Activated naive CD8-positive, alpha-beta T cell treated with anti-CD3 and anti-CD28 coated beads for 36 hours (primary cell): ENCODE measurements around the gene STAT5B. TPM values are rescaled to one million over a fixed set of nuclear protein-coding genes. Genes with fewer than 3 reads are reported as not detected.

Experiments used
- DNase-seq: peaks from one replicate; pipeline ENCODE4 v3.0.0; 2021
- H3K27ac Mint-ChIP-seq: one replicate; pipeline ENCODE4 v1.8.0; 2022; ENCODE audit warnings: mild to moderate bottlenecking, moderate library complexity, mixed read lengths
- H3K27me3 Mint-ChIP-seq: one replicate; pipeline ENCODE4 v1.8.0; 2022; ENCODE audit warnings: mild to moderate bottlenecking, mixed read lengths
- H3K36me3 Mint-ChIP-seq: one replicate; pipeline ENCODE4 v1.8.0; 2021; ENCODE audit warnings: mild to moderate bottlenecking, mixed read lengths
- H3K4me1 Mint-ChIP-seq: one replicate; pipeline ENCODE4 v1.8.0; 2021; ENCODE audit warnings: mixed read lengths
- H3K4me3 Mint-ChIP-seq: one replicate; pipeline ENCODE4 v1.8.0; 2022; ENCODE audit warnings: mild to moderate bottlenecking, moderate library complexity, mixed read lengths
- H3K9me3 Mint-ChIP-seq: one replicate; pipeline ENCODE4 v1.8.0; 2022; ENCODE audit warnings: mixed read lengths
- total RNA-seq, 2 experiments: library from RNA; stranded (reverse); gene quantifications; one replicate each; pipeline ENCODE4 v1.2.3, GENCODE V29; 2021

The STAT5B gene
- total RNA-seq, 2 experiments from 2014 or later = 60.7 to 68.6 TPM

DNA sequence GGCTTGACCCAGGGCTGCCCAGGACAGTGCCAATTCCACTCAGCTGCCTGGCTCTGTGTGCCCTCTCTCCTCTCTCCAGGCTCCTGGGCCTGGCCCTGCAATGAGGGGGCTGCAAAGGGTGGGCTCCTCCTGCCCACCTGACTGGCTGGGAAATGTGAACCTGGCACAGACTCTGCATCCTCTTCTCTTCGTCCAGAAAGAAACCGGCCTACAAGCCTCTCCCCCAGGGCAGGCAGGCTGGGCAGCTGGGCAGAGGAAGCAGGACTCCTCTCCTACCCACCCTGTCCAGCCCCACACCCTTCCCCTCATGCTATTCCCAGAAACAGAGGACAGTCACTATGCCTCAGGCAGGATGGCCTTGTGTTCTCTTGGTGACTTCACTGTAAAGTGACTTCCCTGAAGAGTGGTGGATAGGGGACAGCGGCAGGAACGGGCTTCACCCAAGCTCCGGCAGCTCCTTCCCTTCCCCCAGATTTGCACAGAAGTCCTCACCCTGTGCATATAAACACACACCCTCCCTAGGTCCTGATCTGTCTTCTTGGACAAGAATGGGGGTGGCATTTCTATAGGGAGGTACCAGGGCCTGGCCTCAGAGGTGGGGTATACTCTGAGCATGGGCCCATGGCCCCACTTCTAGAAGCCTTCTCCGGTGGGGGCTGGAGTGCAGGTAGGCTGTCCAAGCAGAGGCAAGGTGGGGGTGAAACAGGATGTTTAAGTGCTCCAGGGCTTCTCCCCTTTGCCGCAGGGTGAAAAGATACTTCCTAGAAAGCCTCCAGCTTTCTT lies 7.2 kb upstream of the STAT5B start:
- no peak for DNase-seq
- Mint-ChIP-seq H3K9me3 (no peaks in the 10 kb centered on the region), H3K4me1 (peaks cover 28% of the 10 kb centered on the region), H3K4me3 (no peak overlapping the region), H3K36me3 (peaks cover 13% of the 10 kb centered on the region), H3K27ac (no peak overlapping the region), H3K27me3 (no peaks in the 10 kb centered on the region)

DNA sequence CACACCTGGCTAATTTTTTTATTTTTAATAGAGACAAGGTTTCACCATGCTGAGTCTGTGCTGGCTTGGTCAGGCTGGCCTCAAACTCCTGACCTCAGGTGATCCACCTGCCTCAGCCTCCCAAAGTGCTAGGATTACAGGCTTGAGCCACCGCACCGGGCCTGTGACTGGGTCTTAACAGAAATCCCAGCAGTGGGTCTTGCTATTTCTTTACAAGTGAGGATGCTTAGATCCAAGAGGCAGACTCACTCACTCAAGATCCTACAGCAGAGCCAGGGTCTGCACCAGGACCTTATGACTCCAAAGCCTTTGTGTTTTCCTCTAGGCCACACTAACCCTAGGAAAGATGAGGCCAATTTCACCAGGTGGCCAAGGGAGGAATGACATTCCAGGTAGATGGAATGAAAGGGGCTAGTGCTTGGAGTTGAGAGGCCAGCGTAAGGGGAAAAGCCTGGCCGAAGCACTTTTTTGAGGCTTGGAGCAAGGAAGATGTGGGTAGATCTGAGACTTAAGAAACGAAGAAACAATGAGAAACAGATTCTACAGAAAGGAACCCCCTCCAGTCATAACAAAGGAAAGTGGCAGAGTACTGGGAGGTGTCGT lies 6.4 kb upstream of the STAT5B start:
- Mint-ChIP-seq H3K4me1 (peaks cover 26% of the 10 kb centered on the region), H3K9me3 (no peaks in the 10 kb centered on the region), H3K27ac (peak overlapping the region; percentile 43), H3K36me3 (peaks cover 15% of the 10 kb centered on the region), H3K4me3 (no peak overlapping the region), H3K27me3 (no peaks in the 10 kb centered on the region)
- DNase-seq = no peak

- Mint-ChIP-seq H3K27ac (no peak overlapping the region), H3K27me3 (no peaks in the 10 kb centered on the region), H3K4me1 (peaks cover 26% of the 10 kb centered on the region), H3K4me3 (no peak overlapping the region), H3K9me3 (no peaks in the 10 kb centered on the region), H3K36me3 (peaks cover 15% of the 10 kb centered on the region)
- DNase-seq = no peak
Observed at GRCh38 chr17:42281571-42282096, 5.4 kb upstream of the STAT5B start.

GRCh38 chr17:42279776-42280630 lies 3.8 kb upstream of the STAT5B start:
- DNase-seq = no peak
- Mint-ChIP-seq H3K36me3 (peaks cover 18% of the 10 kb centered on the region), H3K27ac (no peak overlapping the region), H3K4me3 (no peak overlapping the region), H3K4me1 (peaks cover 18% of the 10 kb centered on the region), H3K9me3 (no peaks in the 10 kb centered on the region), H3K27me3 (no peaks in the 10 kb centered on the region)

- no peak for DNase-seq
- Mint-ChIP-seq H3K36me3 (peaks cover 13% of the 10 kb centered on the region), H3K4me3 (peak overlapping the region; percentile 75), H3K27me3 (no peaks in the 10 kb centered on the region), H3K27ac (peak overlapping the region; percentile 81), H3K4me1 (peaks cover 28% of the 10 kb centered on the region), H3K9me3 (no peaks in the 10 kb centered on the region)
Observed at GRCh38 chr17:42277342-42277712, 1.1 kb upstream of the STAT5B start.

DNA sequence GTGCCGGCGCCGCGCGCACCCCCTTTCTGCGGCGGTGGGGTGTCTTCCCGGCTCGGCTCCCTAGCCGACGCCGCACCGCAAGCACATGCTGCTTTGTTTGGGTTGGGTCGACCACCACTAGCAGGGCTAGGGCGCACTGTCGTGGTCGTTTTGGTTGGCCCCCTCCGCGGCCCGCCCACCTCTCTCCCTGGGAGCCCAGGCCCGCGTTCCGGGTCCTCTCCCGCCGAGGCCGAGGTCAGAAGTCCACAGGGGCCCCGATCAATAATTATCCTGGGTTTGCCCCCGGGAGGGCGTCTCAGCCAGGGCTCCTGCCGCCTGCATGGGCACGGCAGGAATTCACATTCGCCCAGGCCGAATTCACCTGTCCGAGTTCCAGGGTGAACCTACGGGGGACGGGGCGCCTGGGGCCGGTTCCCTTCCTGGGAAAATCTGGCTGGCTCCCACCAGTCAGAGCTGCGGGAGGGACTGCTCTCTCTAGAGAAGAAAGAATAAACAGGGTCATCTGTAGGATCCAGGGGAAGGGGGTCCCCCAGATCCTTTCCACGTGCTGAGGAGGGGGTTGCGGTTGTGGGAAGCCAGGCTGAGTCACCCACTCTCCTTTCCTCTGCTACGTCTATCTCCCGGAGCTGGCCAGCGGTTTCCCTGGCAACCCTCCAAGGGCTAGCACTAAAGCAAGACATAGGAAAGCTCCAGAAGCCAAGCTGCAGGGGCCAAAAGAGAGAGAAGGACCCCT lies 584 bp upstream of the STAT5B start:
- peak; percentile 30 for DNase-seq
- H3K4me3 Mint-ChIP-seq = peak overlapping the region; percentile 75
- no peaks in the 10 kb centered on the region for H3K27me3 Mint-ChIP-seq
- H3K36me3 Mint-ChIP-seq = peaks cover 13% of the 10 kb centered on the region
- H3K27ac Mint-ChIP-seq = peak overlapping the region; percentile 81
- no peaks in the 10 kb centered on the region for H3K9me3 Mint-ChIP-seq
- peaks cover 34% of the 10 kb centered on the region for H3K4me1 Mint-ChIP-seq

GRCh38 chr17:42275527-42276358 lies 448 bp downstream of the STAT5B start:
- H3K4me1 Mint-ChIP-seq = peaks cover 44% of the 10 kb centered on the region
- peaks cover 15% of the 10 kb centered on the region for H3K36me3 Mint-ChIP-seq
- no peaks in the 10 kb centered on the region for H3K27me3 Mint-ChIP-seq
- peak overlapping the region; percentile 92 for H3K27ac Mint-ChIP-seq
- H3K4me3 Mint-ChIP-seq = peak overlapping the region; percentile 94
- H3K9me3 Mint-ChIP-seq = no peaks in the 10 kb centered on the region
- DNase-seq = peak; percentile 55

- H3K9me3 Mint-ChIP-seq = no peaks in the 10 kb centered on the region
- no peak for DNase-seq
- peaks cover 17% of the 10 kb centered on the region for H3K36me3 Mint-ChIP-seq
- peak overlapping the region; percentile 92 for H3K27ac Mint-ChIP-seq
- peak overlapping the region; percentile 94 for H3K4me3 Mint-ChIP-seq
- H3K27me3 Mint-ChIP-seq = no peaks in the 10 kb centered on the region
- peaks cover 51% of the 10 kb centered on the region for H3K4me1 Mint-ChIP-seq
Observed at GRCh38 chr17:42274812-42275526, 1.2 kb downstream of the STAT5B start.

DNA sequence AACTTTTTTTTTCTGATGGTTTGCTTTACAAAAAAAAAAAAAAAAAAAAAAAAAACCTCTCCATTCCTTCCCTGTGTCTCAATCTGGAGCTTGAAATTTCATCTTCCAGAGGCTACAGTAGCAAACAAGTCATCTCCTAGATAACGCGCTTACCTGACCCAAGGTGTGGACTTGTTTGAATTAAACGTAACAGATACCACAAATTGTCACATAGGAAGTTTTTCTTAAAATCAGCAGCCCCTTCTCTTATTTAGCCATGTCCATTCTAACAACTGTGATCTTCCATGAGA lies 2.0 kb downstream of the STAT5B start:
- Mint-ChIP-seq H3K27me3 (no peaks in the 10 kb centered on the region), H3K36me3 (peaks cover 21% of the 10 kb centered on the region), H3K27ac (peak overlapping the region; percentile 92), H3K4me1 (peaks cover 59% of the 10 kb centered on the region), H3K4me3 (peak overlapping the region; percentile 94), H3K9me3 (no peaks in the 10 kb centered on the region)
- no peak for DNase-seq

DNA sequence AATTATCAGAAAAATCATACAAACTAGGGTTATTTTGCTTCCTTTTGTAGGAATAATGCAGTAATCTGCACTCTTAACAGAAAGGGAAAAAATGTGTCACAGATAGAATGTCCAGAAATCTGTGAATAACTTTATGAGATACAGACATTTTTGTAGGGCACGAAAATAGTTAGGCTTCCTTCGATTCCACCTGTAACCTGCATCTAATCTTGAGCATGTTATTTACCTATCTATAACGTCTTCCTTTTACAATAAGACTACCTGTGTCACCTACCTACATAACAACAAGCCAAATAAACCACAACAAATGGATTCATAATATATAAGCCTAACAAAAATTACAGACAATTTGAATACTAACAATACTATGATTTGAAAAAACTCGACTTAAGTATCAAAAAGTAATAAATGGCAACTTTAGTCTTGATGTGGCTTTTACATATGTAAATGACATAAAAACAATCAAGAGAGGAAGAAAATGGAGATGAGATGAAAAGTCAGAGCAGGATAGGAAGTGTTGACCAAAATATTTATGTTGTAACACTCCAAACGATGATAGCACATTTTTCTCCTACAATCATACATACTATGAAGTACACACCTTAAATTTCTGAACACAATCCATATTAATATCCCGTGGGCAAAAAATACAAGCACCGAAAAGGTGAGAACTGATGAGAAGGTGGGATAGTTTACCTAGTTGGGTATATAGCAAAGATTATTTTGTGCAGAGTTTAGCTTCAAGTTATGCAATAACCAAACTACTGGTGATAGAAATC lies 2.5 kb downstream of the STAT5B start:
- no peaks in the 10 kb centered on the region for H3K9me3 Mint-ChIP-seq
- DNase-seq = no peak
- H3K4me3 Mint-ChIP-seq = peak overlapping the region; percentile 94
- peak overlapping the region; percentile 90 for H3K27ac Mint-ChIP-seq
- no peaks in the 10 kb centered on the region for H3K27me3 Mint-ChIP-seq
- peaks cover 62% of the 10 kb centered on the region for H3K4me1 Mint-ChIP-seq
- H3K36me3 Mint-ChIP-seq = peaks cover 23% of the 10 kb centered on the region

- Mint-ChIP-seq H3K27me3 (no peaks in the 10 kb centered on the region), H3K27ac (peak overlapping the region; percentile 90), H3K4me3 (peak overlapping the region; percentile 68), H3K4me1 (peaks cover 70% of the 10 kb centered on the region), H3K36me3 (peaks cover 24% of the 10 kb centered on the region), H3K9me3 (no peaks in the 10 kb centered on the region)
- no peak for DNase-seq
Observed at GRCh38 chr17:42272162-42272907, 3.9 kb downstream of the STAT5B start.

DNA sequence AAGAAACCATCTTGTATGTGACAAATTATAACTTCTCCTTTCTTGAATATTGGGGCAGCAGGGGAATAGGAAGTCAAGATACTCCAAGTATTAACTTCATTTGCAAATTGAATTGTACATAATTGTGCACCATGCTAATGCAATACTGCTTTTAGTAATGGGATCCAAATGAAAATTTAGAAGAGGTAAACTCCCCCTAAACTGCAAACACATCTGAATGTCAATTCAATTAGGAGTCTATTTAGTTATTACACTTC lies 4.5 kb downstream of the STAT5B start:
- Mint-ChIP-seq H3K4me1 (peaks cover 71% of the 10 kb centered on the region), H3K9me3 (no peaks in the 10 kb centered on the region), H3K36me3 (peaks cover 27% of the 10 kb centered on the region), H3K4me3 (peak overlapping the region; percentile 68), H3K27ac (peak overlapping the region; percentile 90), H3K27me3 (no peaks in the 10 kb centered on the region)
- no peak for DNase-seq
